HepG2 (cell line): ENCODE measurements around the gene SLIT3. TPM values are rescaled to one million over a fixed set of nuclear protein-coding genes. Genes with fewer than 3 reads are reported as not detected.
A peak's percentile ranks its signal among the peaks of the same experiment; 100 is the strongest.

Source experiments
- ATAC-seq: fragments of 200-7000 bp; cut with Tn5 transposase; 3 replicates; pipeline ENCODE4 v1.9.1; 2020; ENCODE audit warnings: mild to moderate bottlenecking, moderate library complexity
- BruUV-seq: library from RNA; stranded (reverse); fragments of 400-500 nt; replicated peaks from 2 replicates; lab custom pipeline; 2021; lab: Mats Ljungman, UMichigan
- CTCF ChIA-PET: fragments of 300-600 bp; formaldehyde crosslinking; extraction: SDS; loops from one replicate; lab custom pipeline; 2021; ENCODE audit warnings: low total read pairs, inconsistent platforms, low intra/inter-chr PET ratio; lab: Yijun Ruan, JAX
- POLR2A ChIA-PET: fragments of 350-600 bp; sonication (Branson Sonifier 250); formaldehyde crosslinking; loops from one replicate; lab custom pipeline; 2020; ENCODE audit warnings: antibody characterized with exemption, inconsistent platforms; lab: Yijun Ruan, JAX
- DNase-seq: peaks from one replicate; pipeline ENCODE4 v3.0.0-alpha.2; 2015; ENCODE audit warnings: low spot score
- FAIRE-seq: peaks from 3 replicates; lab custom pipeline; 2011; peaks lifted over from hg19 to GRCh38; lab: Jason Lieb, UNC
- H2AFZ ChIP-seq: one replicate; pipeline ENCODE4 v1.6.1; 2011; ENCODE audit warnings: low read length, inconsistent platforms
- H3K27ac ChIP-seq: fragments of 300-600 bp; 3 replicates; pipeline ENCODE4 v1.8.0; 2011; ENCODE audit warnings: mixed run types, mild to moderate bottlenecking, mixed read lengths, low read length, inconsistent platforms; ENCODE audit not compliant: insufficient read depth; ENCODE audit errors: extremely low read length
- H3K27me3 ChIP-seq, 2 experiments: fragments of 200-600 bp in 1 of 2; 2 replicates in 1 of 2; 3 replicates in 1 of 2; pipeline versions ENCODE4 v1.6.0 to v1.8.0; 2011; ENCODE audit warnings: low read length in 2 of 2, mild to moderate bottlenecking in 2 of 2, moderate library complexity in 2 of 2, inconsistent platforms in 1 of 2; ENCODE audit not compliant: insufficient read depth in 2 of 2, control insufficient read depth in 1 of 2
- H3K36me3 ChIP-seq, 2 experiments: fragments of 200-600 bp in 1 of 2; replicated peaks in 1 of 2; 2 replicates in 1 of 2; 3 replicates in 1 of 2; pipeline versions ENCODE4 v1.5.1 to v1.8.0; 2011; ENCODE audit warnings: low read length in 2 of 2, inconsistent platforms in 1 of 2; ENCODE audit not compliant: insufficient read depth in 2 of 2, control insufficient read depth in 1 of 2
- H3K4me1 ChIP-seq: 2 replicates; pipeline ENCODE4 v1.5.1; 2012; ENCODE audit warnings: low read length, inconsistent platforms; ENCODE audit not compliant: insufficient read depth
- H3K4me2 ChIP-seq: 2 replicates; pipeline ENCODE4 v1.6.0; 2011; ENCODE audit warnings: low read depth, low read length, inconsistent platforms
- H3K4me3 ChIP-seq, 3 experiments: fragments of 200-600 bp in 1 of 3; sonication (generic), shearing (Covaris generic) in 1 of 3; replicated peaks in 1 of 3; 2 replicates each; pipeline ENCODE4 v1.5.1; 2011 to 2016; ENCODE audit warnings: low read length in 3 of 3, inconsistent platforms in 2 of 3, low read depth in 2 of 3, mild to moderate bottlenecking in 2 of 3, control low read depth in 1 of 3, mixed read lengths in 1 of 3; ENCODE audit not compliant: insufficient read depth in 1 of 3
- H3K79me2 ChIP-seq: one replicate; pipeline ENCODE4 v1.6.1; 2011; ENCODE audit warnings: low read length, inconsistent platforms; ENCODE audit not compliant: insufficient read depth
- H3K9ac ChIP-seq: 2 replicates; pipeline ENCODE4 v1.6.0; 2011; ENCODE audit warnings: mild to moderate bottlenecking, low read depth, low read length, inconsistent platforms; ENCODE audit not compliant: insufficient read depth
- H3K9me3 ChIP-seq: 2 replicates; pipeline ENCODE4 v1.5.1; 2012; ENCODE audit warnings: mild to moderate bottlenecking, low read length
- H4K20me1 ChIP-seq: 2 replicates; pipeline ENCODE4 v1.6.0; 2011; ENCODE audit warnings: inconsistent platforms, mild to moderate bottlenecking, low read length, moderate library complexity; ENCODE audit not compliant: insufficient read depth
- BHLHE40 ChIP-seq: IDR thresholded peaks from 2 replicates; pipeline ENCODE4 v1.6.1; 2011; ENCODE audit warnings: low read length, improper control_type of control experiment
- EP300 ChIP-seq, 3 experiments: sonication (generic) in 1 of 3; formaldehyde crosslinking in 1 of 3; IDR thresholded peaks; 2 replicates each; pipeline versions ENCODE4 v1.5.1 to v1.6.1; 2011 to 2020; ENCODE audit warnings: low read depth in 2 of 3, low read length in 2 of 3, borderline replicate concordance in 1 of 3, improper control_type of control experiment in 1 of 3, mild to moderate bottlenecking in 1 of 3, missing genetic modification reagents in 1 of 3, moderate library complexity in 1 of 3
- GABPA ChIP-seq, 2 experiments: IDR thresholded peaks; 2 replicates each; pipeline ENCODE4 v1.6.1; 2011 to 2016; ENCODE audit warnings: low read depth in 2 of 2, low read length in 1 of 2, missing biosample characterization in 1 of 2, missing genetic modification characterization in 1 of 2
- SALL1 ChIP-seq: sonication (generic); formaldehyde crosslinking; IDR thresholded peaks from 2 replicates; pipeline ENCODE4 v1.8.0; 2022; ENCODE audit warnings: mild to moderate bottlenecking, missing genetic modification reagents
- SOX5 ChIP-seq: IDR thresholded peaks from 2 replicates; pipeline ENCODE4 v1.6.1; 2016; ENCODE audit warnings: borderline replicate concordance
- THAP7 ChIP-seq: sonication (generic); formaldehyde crosslinking; IDR thresholded peaks from 2 replicates; pipeline ENCODE4 v1.8.1; 2023; ENCODE audit warnings: mild to moderate bottlenecking, missing genetic modification reagents
- WIZ ChIP-seq: sonication (generic); formaldehyde crosslinking; IDR thresholded peaks from 2 replicates; pipeline ENCODE4 v1.5.1; 2020; ENCODE audit warnings: mild to moderate bottlenecking, missing genetic modification reagents
- ZBTB34 ChIP-seq: sonication (generic); formaldehyde crosslinking; IDR thresholded peaks from 2 replicates; pipeline ENCODE4 v1.8.0; 2022; ENCODE audit warnings: mild to moderate bottlenecking, missing genetic modification reagents
- ZNF609 ChIP-seq: sonication (generic); formaldehyde crosslinking; IDR thresholded peaks from 2 replicates; pipeline ENCODE4 v1.4.0; 2020; ENCODE audit warnings: mild to moderate bottlenecking, missing genetic modification reagents, borderline replicate concordance
- ZNF619 ChIP-seq: sonication (generic); formaldehyde crosslinking; IDR thresholded peaks from 2 replicates; pipeline ENCODE4 v1.4.0; 2020; ENCODE audit warnings: mild to moderate bottlenecking, missing genetic modification reagents
- WGBS: methylation state at CpG from one replicate; pipeline ENCODE4 v1.1.6; 2017; ENCODE audit warnings: low lambda C conversion rate; 5-methylcytosine and 5-hydroxymethylcytosine counted together
- in situ Hi-C: cut with HindIII; loops from 2 replicates; pipeline ENCODE4 v1.10.0; 2017; ENCODE audit warnings: low pct_unique_long_range_greater_than_20kb; ENCODE audit not compliant: extremely low pct_ligation_motif_present
- intact Hi-C: fragments of 100-400 bp; cut with micrococcal nuclease; formaldehyde crosslinking; loops from one replicate; pipeline ENCODE4 v1.10.0; 2022; ENCODE audit not compliant: unreplicated experiment
- polyA plus RNA-seq, 8 experiments: library from polyadenylated mRNA; depleted of rRNA in 3 of 8; stranded (reverse) in 7 of 8; unstranded in 1 of 8; fragments of >200 nt; fragmentation: Illumina TruSeq in 4 of 8; extraction: Trizol in 4 of 8; gene quantifications; 2 replicates each; pipeline versions ENCODE4 v1.2.1 to v1.2.3, GENCODE V29; 2011 to 2016; ENCODE audit warnings: low read depth in 4 of 8, missing spikeins in 1 of 8, mixed read lengths in 1 of 8; ENCODE audit not compliant: insufficient read depth in 1 of 8
- total RNA-seq, 5 experiments: library from RNA; depleted of rRNA; stranded (reverse); fragments of >200 nt; fragmentation: Illumina TruSeq; extraction: Trizol; gene quantifications; 2 replicates each; pipeline ENCODE4 v1.2.3, GENCODE V29; 2016; ENCODE audit warnings: low read depth in 1 of 5
- TF ChIP-seq, protein P1 (sequence below): sonication (generic); formaldehyde crosslinking; conservative IDR thresholded peaks from 2 replicates; pipeline ENCODE4 v1.4.0; 2020; ENCODE audit warnings: mild to moderate bottlenecking, missing genetic modification reagents, moderate library complexity

Gene SLIT3
- total and polyA plus RNA-seq, 2 of the 13 experiments (the other 11 are each of a cell fraction or from before 2014, with no cell fraction given): not detected

DNA sequence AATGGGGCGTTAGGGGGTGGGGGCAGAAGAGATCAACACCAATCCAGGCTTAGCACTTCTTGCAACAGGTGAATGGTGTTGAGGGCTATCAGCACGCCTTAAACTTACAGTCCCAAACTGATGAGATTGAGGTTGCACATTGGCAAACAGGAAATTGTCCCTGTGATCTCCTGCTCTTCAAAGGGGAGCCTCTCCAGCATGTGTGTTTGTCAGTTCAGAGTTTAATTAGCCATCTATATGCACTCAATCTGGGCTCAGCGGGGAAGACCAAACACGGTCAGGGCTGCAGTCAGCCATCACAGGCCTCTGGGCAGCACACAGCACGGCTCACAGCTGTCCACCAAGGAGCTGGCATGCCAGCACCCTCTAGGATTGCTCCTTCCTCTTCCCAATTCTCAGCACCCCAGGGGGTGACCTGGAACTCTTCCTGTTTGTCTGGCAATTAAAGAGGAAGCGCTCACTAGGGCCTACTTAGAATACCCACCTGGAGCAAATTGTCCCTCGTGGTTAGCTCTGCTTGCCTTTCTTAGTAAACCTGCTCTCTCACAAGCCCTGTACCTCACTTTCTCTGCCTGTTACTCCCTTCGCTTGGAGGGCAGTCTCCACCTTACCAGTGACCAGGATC, 217.4 kb downstream of the SLIT3 start:
- ChIA-PET POLR2A (no interaction called here), CTCF (no interaction called here)
- Histone ChIP-seq H3K79me2 (no peaks in the 10 kb centered on the region), H2AFZ (no peak overlapping the region), H3K9ac (no peak overlapping the region), H3K4me2 (peak overlapping the region; percentile 12), H3K36me3 (no peaks in the 10 kb centered on the region), H3K27ac (no peak overlapping the region), H3K27me3 (no peaks in the 10 kb centered on the region; a peak in 2 of 5 replicates), H3K9me3 (no peaks in the 10 kb centered on the region), H3K4me3 (no peak overlapping the region), H4K20me1 (no peaks in the 10 kb centered on the region), H3K4me1 (peaks cover 17% of the 10 kb centered on the region)
- peak; percentile 33 for DNase-seq
- in situ Hi-C loops (no loop called here), intact Hi-C loops (no loop called here)
- WGBS: 5% methylated on average over 5 of the region's 8 CpGs
- peak; percentile 98 for ATAC-seq
- BruUV-seq: no TSS peak
- FAIRE-seq: peak; percentile 79
- TF ChIP-seq WIZ: peak; percentile 47; the same call in 1 of the 2 replicates
- TF ChIP-seq BHLHE40: peak; percentile 12; the same call in 1 of the 2 replicates
- TF ChIP-seq SALL1 (CRISPR knock-in tag): peak; percentile 32
- TF ChIP-seq, protein P1, sequence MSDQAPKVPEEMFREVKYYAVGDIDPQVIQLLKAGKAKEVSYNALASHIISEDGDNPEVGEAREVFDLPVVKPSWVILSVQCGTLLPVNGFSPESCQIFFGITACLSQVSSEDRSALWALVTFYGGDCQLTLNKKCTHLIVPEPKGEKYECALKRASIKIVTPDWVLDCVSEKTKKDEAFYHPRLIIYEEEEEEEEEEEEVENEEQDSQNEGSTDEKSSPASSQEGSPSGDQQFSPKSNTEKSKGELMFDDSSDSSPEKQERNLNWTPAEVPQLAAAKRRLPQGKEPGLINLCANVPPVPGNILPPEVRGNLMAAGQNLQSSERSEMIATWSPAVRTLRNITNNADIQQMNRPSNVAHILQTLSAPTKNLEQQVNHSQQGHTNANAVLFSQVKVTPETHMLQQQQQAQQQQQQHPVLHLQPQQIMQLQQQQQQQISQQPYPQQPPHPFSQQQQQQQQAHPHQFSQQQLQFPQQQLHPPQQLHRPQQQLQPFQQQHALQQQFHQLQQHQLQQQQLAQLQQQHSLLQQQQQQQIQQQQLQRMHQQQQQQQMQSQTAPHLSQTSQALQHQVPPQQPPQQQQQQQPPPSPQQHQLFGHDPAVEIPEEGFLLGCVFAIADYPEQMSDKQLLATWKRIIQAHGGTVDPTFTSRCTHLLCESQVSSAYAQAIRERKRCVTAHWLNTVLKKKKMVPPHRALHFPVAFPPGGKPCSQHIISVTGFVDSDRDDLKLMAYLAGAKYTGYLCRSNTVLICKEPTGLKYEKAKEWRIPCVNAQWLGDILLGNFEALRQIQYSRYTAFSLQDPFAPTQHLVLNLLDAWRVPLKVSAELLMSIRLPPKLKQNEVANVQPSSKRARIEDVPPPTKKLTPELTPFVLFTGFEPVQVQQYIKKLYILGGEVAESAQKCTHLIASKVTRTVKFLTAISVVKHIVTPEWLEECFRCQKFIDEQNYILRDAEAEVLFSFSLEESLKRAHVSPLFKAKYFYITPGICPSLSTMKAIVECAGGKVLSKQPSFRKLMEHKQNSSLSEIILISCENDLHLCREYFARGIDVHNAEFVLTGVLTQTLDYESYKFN (CRISPR knock-in tag): peak; percentile 81
- no peak for TF ChIP-seq ZBTB34
- peak; percentile 86 for TF ChIP-seq ZNF609 (CRISPR knock-in tag)
- TF ChIP-seq ZNF619: 0 out of 2 replicates have a peak, but pooled peaks have one; percentile 28
- TF ChIP-seq GABPA (IDR thresholded peaks at IDR 0.05; ENCODE audit: low read depth, low read length): no peak
- TF ChIP-seq GABPA (CRISPR knock-in tag; IDR thresholded peaks at IDR 0.05; ENCODE audit: low read depth): peak; percentile 42; the same call in 1 of the 2 replicates
- TF ChIP-seq EP300 (IDR thresholded peaks at IDR 0.05; ENCODE audit: low read depth in 2 of 2, low read length in 2 of 2): peak in 1 of 2 experiments; percentile 33; a peak in 1 of 4 replicates
- TF ChIP-seq EP300 (CRISPR knock-in tag; IDR thresholded peaks at IDR 0.05; ENCODE audit: borderline replicate concordance): no peak
- TF ChIP-seq THAP7 (CRISPR knock-in tag): no peak
- TF ChIP-seq SOX5: no peak
